Liver (tissue), 9 donors: Measurements from ENCODE around the gene WDR90. TPM values are rescaled to one million over a fixed set of nuclear protein-coding genes. Genes with fewer than 3 reads are reported as not detected.

Experiments used
- DNase-seq: peaks from one replicate; pipeline ENCODE4 v3.0.0-alpha.2; 2017; ENCODE audit warnings: low spot score
- H3K27ac ChIP-seq, 2 donors: one replicate each; pipeline ENCODE4 v1.7.0; 2013; ENCODE audit warnings: inconsistent platforms in 2 of 2, low read length in 2 of 2, control low read depth in 1 of 2, low read depth in 1 of 2, mild to moderate bottlenecking in 1 of 2
- H3K27me3 ChIP-seq, 4 donors: one replicate each; pipeline versions ENCODE4 v1.6.1 to v1.7.0; 2013; ENCODE audit warnings: low read length in 3 of 4, inconsistent platforms in 1 of 4, mild to moderate bottlenecking in 1 of 4, moderate library complexity in 1 of 4; ENCODE audit not compliant: control insufficient read depth in 4 of 4, insufficient read depth in 4 of 4
- H3K36me3 ChIP-seq, 4 donors: one replicate each; pipeline versions ENCODE4 v1.6.1 to v1.7.0; 2013; ENCODE audit warnings: low read length in 3 of 4, mild to moderate bottlenecking in 3 of 4, low read depth in 1 of 4, moderate library complexity in 1 of 4; ENCODE audit not compliant: control insufficient read depth in 4 of 4, insufficient read depth in 3 of 4
- H3K4me1 ChIP-seq, 4 donors: one replicate each; pipeline versions ENCODE4 v1.6.1 to v1.7.0; 2013; ENCODE audit warnings: low read length in 3 of 4, mild to moderate bottlenecking in 3 of 4, moderate library complexity in 1 of 4; ENCODE audit not compliant: control insufficient read depth in 4 of 4, insufficient read depth in 4 of 4
- H3K4me3 ChIP-seq, 3 donors: one replicate each; pipeline versions ENCODE4 v1.6.1 to v1.7.0; 2013; ENCODE audit warnings: low read length in 3 of 3, control low read depth in 1 of 3, low read depth in 1 of 3, mild to moderate bottlenecking in 1 of 3
- H3K9ac ChIP-seq, 2 donors: one replicate each; pipeline ENCODE4 v1.7.0; 2013; ENCODE audit warnings: low read length in 2 of 2, mild to moderate bottlenecking in 2 of 2, moderate library complexity in 2 of 2, control low read depth in 1 of 2, low read depth in 1 of 2
- H3K9me3 ChIP-seq, 4 donors: one replicate each; pipeline versions ENCODE4 v1.6.1 to v1.7.0; 2013; ENCODE audit warnings: low read length in 3 of 4; ENCODE audit not compliant: control insufficient read depth in 4 of 4
- ATF3 ChIP-seq: IDR thresholded peaks from 2 replicates; pipeline ENCODE4 v1.6.1; 2016; ENCODE audit warnings: antibody characterized with exemption
- EGR1 ChIP-seq, 2 donors: IDR thresholded peaks; 2 replicates each; pipeline ENCODE4 v1.6.1; 2016 to 2018; ENCODE audit warnings: antibody characterized with exemption in 2 of 2, low read depth in 2 of 2
- FOXA1 ChIP-seq: IDR thresholded peaks from 2 replicates; pipeline ENCODE4 v1.6.1; 2016; ENCODE audit warnings: antibody characterized with exemption
- FOXA2 ChIP-seq: IDR thresholded peaks from 2 replicates; pipeline ENCODE4 v1.6.1; 2016; ENCODE audit warnings: antibody characterized with exemption
- GABPA ChIP-seq, 2 donors: IDR thresholded peaks in 1 of 2; conservative IDR thresholded peaks in 1 of 2; 2 replicates each; pipeline ENCODE4 v1.6.1; 2016; ENCODE audit warnings: antibody characterized with exemption in 2 of 2, mild to moderate bottlenecking in 1 of 2, moderate library complexity in 1 of 2
- HNF4A ChIP-seq, 2 donors: conservative IDR thresholded peaks; 2 replicates each; pipeline ENCODE4 v1.6.1; 2016; ENCODE audit warnings: antibody characterized with exemption in 2 of 2, mild to moderate bottlenecking in 2 of 2
- HNF4G ChIP-seq: IDR thresholded peaks from 2 replicates; pipeline ENCODE4 v1.6.1; 2016; ENCODE audit warnings: antibody characterized with exemption
- JUND ChIP-seq, 2 donors: IDR thresholded peaks; 2 replicates each; pipeline ENCODE4 v1.6.1; 2016; ENCODE audit warnings: antibody characterized with exemption in 2 of 2
- NR2F2 ChIP-seq: IDR thresholded peaks from 2 replicates; pipeline ENCODE4 v1.6.1; 2016; ENCODE audit warnings: antibody characterized with exemption
- RAD21 ChIP-seq, 2 donors: IDR thresholded peaks; 2 replicates each; pipeline ENCODE4 v1.6.1; 2016; ENCODE audit warnings: antibody characterized with exemption in 2 of 2, mild to moderate bottlenecking in 2 of 2
- RXRA ChIP-seq, 2 donors: IDR thresholded peaks; 2 replicates each; pipeline ENCODE4 v1.6.1; 2017 to 2018; ENCODE audit warnings: antibody characterized with exemption in 2 of 2, mild to moderate bottlenecking in 1 of 2
- SP1 ChIP-seq: IDR thresholded peaks from 2 replicates; pipeline ENCODE4 v1.6.1; 2018; ENCODE audit warnings: antibody characterized with exemption, mild to moderate bottlenecking
- TAF1 ChIP-seq: conservative IDR thresholded peaks from 2 replicates; pipeline ENCODE4 v1.6.1; 2016; ENCODE audit warnings: antibody characterized with exemption, mild to moderate bottlenecking
- YY1 ChIP-seq: IDR thresholded peaks from 2 replicates; pipeline ENCODE4 v1.6.1; 2016; ENCODE audit warnings: antibody characterized with exemption, mild to moderate bottlenecking
- ZBTB33 ChIP-seq: IDR thresholded peaks from 2 replicates; pipeline ENCODE4 v1.6.1; 2016; ENCODE audit warnings: antibody characterized with exemption
- WGBS: extraction: QIAGEN DNeasy Blood & Tissue Kit; methylation state at CpG from one replicate; pipeline ENCODE4 v1.1.7; 2013; 5-methylcytosine and 5-hydroxymethylcytosine counted together
- polyA plus RNA-seq, 2 donors: library from polyadenylated mRNA; stranded (reverse) in 1 of 2; unstranded in 1 of 2; fragments of 200-250 nt in 1 of 2; fragments of >200 nt in 1 of 2; fragmentation: Nextera tagmentation in 1 of 2; extraction: Ambion mirVana in 1 of 2; gene quantifications; one replicate each; pipeline versions ENCODE4 v1.2.1 to v1.2.3, GENCODE V29; 2013 to 2015
- total RNA-seq, 2 donors: library from RNA; depleted of rRNA; stranded (reverse); fragments of >200 nt; gene quantifications; one replicate each; pipeline ENCODE4 v1.2.3, GENCODE V29; 2014
- TF ChIP-seq, protein P1 (sequence below): IDR thresholded peaks from 2 replicates; pipeline ENCODE4 v1.6.1; 2016; ENCODE audit warnings: antibody characterized with exemption
- TF ChIP-seq, protein P2 (sequence below): IDR thresholded peaks from 2 replicates; pipeline ENCODE4 v1.6.1; 2016; ENCODE audit warnings: antibody characterized with exemption, mild to moderate bottlenecking
- TF ChIP-seq, protein P3 (sequence below): fragments of 150-350 bp; IDR thresholded peaks from 2 replicates; pipeline ENCODE4 v1.5.1; 2017; ENCODE audit warnings: improper control_type of control experiment, low read depth, low read length; ENCODE audit not compliant: missing input control
- donor health status: healthy.
- donor health status: healthy.
- donor health status: healthy.
- donor health status: healthy.
- donor health status: healthy.

Gene WDR90
- total and polyA plus RNA-seq, 4 donors: 4.7 to 13.4 (median 7.9) TPM

- 96% methylated on average over 13 of the region's 13 CpGs for WGBS
- H3K27me3 ChIP-seq: no peaks in the 10 kb centered on the region
- TF ChIP-seq FOXA2: no peak
- no peak for TF ChIP-seq JUND (IDR thresholded peaks at IDR 0.05)
- no peak for TF ChIP-seq ATF3
- no peak for TF ChIP-seq HNF4A (conservative IDR thresholded peaks at IDR 0.05)
- TF ChIP-seq, protein P1, sequence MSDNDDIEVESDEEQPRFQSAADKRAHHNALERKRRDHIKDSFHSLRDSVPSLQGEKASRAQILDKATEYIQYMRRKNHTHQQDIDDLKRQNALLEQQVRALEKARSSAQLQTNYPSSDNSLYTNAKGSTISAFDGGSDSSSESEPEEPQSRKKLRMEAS: no peak
- no peak for TF ChIP-seq RAD21 (IDR thresholded peaks at IDR 0.05)
- no peak for TF ChIP-seq RXRA (IDR thresholded peaks at IDR 0.05)
- TF ChIP-seq SP1: no peak
- H3K9ac ChIP-seq: no peak overlapping the region
- no peak for DNase-seq
- no peak overlapping the region for H3K27ac ChIP-seq
- H3K4me3 ChIP-seq: no peak overlapping the region
- peaks cover 10 to 29% (median 21%) of the 10 kb centered on the region in 4 donors for H3K4me1 ChIP-seq
- H3K36me3 ChIP-seq: peaks cover 0 to 16% (median 7%) of the 10 kb centered on the region in 4 donors
- no peaks in the 10 kb centered on the region for H3K9me3 ChIP-seq
Measured at GRCh38 chr16:666572-666971, 17.4 kb downstream of the WDR90 start.

DNA sequence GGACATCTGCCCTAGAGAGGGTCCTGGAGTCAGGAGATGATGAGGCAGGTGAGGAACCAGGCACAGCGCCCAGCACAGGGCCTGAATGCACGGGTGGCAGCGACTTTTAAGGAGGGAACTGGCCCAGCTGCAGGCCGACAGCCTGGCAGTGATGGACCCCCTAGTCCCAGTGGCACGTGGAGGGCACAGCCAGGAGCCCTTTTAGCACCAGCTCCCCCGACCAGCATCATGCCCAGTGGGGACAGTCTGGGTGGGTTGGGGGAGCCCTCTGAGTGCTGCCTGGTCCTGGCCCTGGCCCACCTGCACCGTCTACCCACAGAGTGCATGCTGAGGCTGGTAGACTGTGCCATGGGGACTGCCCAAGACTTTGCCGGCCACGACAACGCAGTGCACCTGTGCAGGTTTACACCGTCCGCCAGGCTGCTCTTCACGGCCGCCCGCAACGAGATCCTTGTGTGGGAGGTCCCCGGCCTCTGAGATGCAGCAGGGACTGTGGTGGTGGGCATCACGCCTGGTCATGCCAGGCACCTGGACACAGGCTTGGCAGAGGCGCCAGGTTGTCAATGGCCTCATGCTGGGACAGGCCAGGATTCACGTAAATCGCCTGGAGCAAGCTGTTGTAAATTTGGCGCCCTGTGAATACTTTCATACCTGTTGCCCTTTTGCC lies 18.1 kb downstream of the WDR90 start:
- Histone ChIP-seq H3K9me3 (no peaks in the 10 kb centered on the region), H3K27ac (no peak overlapping the region), H3K36me3 (peaks cover 4 to 21% (median 11%) of the 10 kb centered on the region in 4 donors), H3K4me1 (peaks cover 7 to 23% (median 15%) of the 10 kb centered on the region in 4 donors), H3K9ac (peak overlapping the region in 1 of 2 donors; percentile 48), H3K27me3 (no peaks in the 10 kb centered on the region), H3K4me3 (no peak overlapping the region)
- TF ChIP-seq FOXA1 (no peak), HNF4G (no peak), RXRA (IDR thresholded peaks at IDR 0.05) (no peak), TAF1 (no peak), ATF3 (no peak), NR2F2 (no peak), JUND (IDR thresholded peaks at IDR 0.05) (no peak), SP1 (no peak), FOXA2 (no peak), EGR1 (IDR thresholded peaks at IDR 0.05; ENCODE audit: low read depth in 2 of 2) (no peak), YY1 (no peak), GABPA (IDR thresholded peaks at IDR 0.05 in 1 of 2, conservative IDR thresholded peaks at IDR 0.05 in 1 of 2) (no peak), HNF4A (conservative IDR thresholded peaks at IDR 0.05) (no peak), ZBTB33 (no peak)
- TF ChIP-seq, protein P1: no peak
- TF ChIP-seq, protein P2, sequence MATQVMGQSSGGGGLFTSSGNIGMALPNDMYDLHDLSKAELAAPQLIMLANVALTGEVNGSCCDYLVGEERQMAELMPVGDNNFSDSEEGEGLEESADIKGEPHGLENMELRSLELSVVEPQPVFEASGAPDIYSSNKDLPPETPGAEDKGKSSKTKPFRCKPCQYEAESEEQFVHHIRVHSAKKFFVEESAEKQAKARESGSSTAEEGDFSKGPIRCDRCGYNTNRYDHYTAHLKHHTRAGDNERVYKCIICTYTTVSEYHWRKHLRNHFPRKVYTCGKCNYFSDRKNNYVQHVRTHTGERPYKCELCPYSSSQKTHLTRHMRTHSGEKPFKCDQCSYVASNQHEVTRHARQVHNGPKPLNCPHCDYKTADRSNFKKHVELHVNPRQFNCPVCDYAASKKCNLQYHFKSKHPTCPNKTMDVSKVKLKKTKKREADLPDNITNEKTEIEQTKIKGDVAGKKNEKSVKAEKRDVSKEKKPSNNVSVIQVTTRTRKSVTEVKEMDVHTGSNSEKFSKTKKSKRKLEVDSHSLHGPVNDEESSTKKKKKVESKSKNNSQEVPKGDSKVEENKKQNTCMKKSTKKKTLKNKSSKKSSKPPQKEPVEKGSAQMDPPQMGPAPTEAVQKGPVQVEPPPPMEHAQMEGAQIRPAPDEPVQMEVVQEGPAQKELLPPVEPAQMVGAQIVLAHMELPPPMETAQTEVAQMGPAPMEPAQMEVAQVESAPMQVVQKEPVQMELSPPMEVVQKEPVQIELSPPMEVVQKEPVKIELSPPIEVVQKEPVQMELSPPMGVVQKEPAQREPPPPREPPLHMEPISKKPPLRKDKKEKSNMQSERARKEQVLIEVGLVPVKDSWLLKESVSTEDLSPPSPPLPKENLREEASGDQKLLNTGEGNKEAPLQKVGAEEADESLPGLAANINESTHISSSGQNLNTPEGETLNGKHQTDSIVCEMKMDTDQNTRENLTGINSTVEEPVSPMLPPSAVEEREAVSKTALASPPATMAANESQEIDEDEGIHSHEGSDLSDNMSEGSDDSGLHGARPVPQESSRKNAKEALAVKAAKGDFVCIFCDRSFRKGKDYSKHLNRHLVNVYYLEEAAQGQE: no peak
- TF ChIP-seq, protein P3, sequence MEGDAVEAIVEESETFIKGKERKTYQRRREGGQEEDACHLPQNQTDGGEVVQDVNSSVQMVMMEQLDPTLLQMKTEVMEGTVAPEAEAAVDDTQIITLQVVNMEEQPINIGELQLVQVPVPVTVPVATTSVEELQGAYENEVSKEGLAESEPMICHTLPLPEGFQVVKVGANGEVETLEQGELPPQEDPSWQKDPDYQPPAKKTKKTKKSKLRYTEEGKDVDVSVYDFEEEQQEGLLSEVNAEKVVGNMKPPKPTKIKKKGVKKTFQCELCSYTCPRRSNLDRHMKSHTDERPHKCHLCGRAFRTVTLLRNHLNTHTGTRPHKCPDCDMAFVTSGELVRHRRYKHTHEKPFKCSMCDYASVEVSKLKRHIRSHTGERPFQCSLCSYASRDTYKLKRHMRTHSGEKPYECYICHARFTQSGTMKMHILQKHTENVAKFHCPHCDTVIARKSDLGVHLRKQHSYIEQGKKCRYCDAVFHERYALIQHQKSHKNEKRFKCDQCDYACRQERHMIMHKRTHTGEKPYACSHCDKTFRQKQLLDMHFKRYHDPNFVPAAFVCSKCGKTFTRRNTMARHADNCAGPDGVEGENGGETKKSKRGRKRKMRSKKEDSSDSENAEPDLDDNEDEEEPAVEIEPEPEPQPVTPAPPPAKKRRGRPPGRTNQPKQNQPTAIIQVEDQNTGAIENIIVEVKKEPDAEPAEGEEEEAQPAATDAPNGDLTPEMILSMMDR: no peak
- no peak for DNase-seq
- 86% methylated on average over 22 of the region's 22 CpGs for WGBS
